Stimulated activated naive B cell treated with anti-CD40 and anti-IgM and Interleukin-4, amounts not matched to agents 10 μg/mL and 1 μg/mL and 100 μg/mL, for 72 hours (primary cell): ENCODE results near the gene HORMAD1.
"Not testable (repeated sequence)": the region's sequence is repeated elsewhere in the genome, so short reads cannot be mapped to it uniquely, and the experiment has no call there.

Experiments
- ATAC-seq, 2 donors: fragments of 150-1000 bp; cut with Tn5 transposase; replicated peaks; 2 replicates each; pipeline ENCODE4 v1.10.0; 2021; ENCODE audit warnings: moderate library complexity in 1 of 2
- DNase-seq: peaks from one replicate; pipeline ENCODE4 v3.0.0; 2021
- H3K27ac Mint-ChIP-seq: one replicate; pipeline ENCODE4 v1.8.0; 2022; ENCODE audit warnings: mild to moderate bottlenecking, mixed read lengths
- H3K27me3 Mint-ChIP-seq, 2 donors: one replicate each; pipeline ENCODE4 v1.8.0; 2022; ENCODE audit warnings: mixed read lengths in 2 of 2
- H3K36me3 Mint-ChIP-seq, 2 donors: one replicate each; pipeline ENCODE4 v1.8.0; 2022; ENCODE audit warnings: mixed read lengths in 2 of 2, mild to moderate bottlenecking in 1 of 2
- H3K4me1 Mint-ChIP-seq, 2 donors: one replicate each; pipeline ENCODE4 v1.8.0; 2022; ENCODE audit warnings: mixed read lengths in 2 of 2, mild to moderate bottlenecking in 1 of 2
- H3K4me3 Mint-ChIP-seq, 2 donors: one replicate each; pipeline ENCODE4 v1.8.0; 2022; ENCODE audit warnings: mild to moderate bottlenecking in 2 of 2, mixed read lengths in 2 of 2, moderate library complexity in 1 of 2
- H3K9me3 Mint-ChIP-seq, 2 donors: one replicate each; pipeline ENCODE4 v1.8.0; 2022; ENCODE audit warnings: mixed read lengths in 2 of 2, mild to moderate bottlenecking in 1 of 2

Gene HORMAD1

GRCh38 chr1:150730130-150730721 is 9.5 kb upstream of the HORMAD1 start:
- DNase-seq (no peak), ATAC-seq (no peak)
- no peak overlapping the region for H3K27ac Mint-ChIP-seq
- no peak overlapping the region for H3K4me3 Mint-ChIP-seq
- H3K36me3 Mint-ChIP-seq: peaks cover 7 to 9% of the 10 kb centered on the region in 2 donors
- no peaks in the 10 kb centered on the region for H3K9me3 Mint-ChIP-seq
- H3K4me1 Mint-ChIP-seq: no peaks in the 10 kb centered on the region
- H3K27me3 Mint-ChIP-seq: no peaks in the 10 kb centered on the region

- Mint-ChIP-seq H3K4me1 (no peaks in the 10 kb centered on the region), H3K27me3 (no peaks in the 10 kb centered on the region), H3K9me3 (peaks cover 0 to 2% of the 10 kb centered on the region in 2 donors), H3K4me3 (no peak overlapping the region), H3K27ac (no peak overlapping the region), H3K36me3 (peaks cover 3 to 11% of the 10 kb centered on the region in 2 donors)
- ATAC-seq: no peak
- no peak for DNase-seq
These were observed 3.6 kb upstream of the HORMAD1 start for GRCh38 chr1:150724336-150724735.

- DNase-seq (no peak), ATAC-seq (no peak)
- Mint-ChIP-seq H3K4me3 (no peak overlapping the region), H3K4me1 (no peaks in the 10 kb centered on the region), H3K36me3 (peaks cover 3 to 11% of the 10 kb centered on the region in 2 donors), H3K27ac (no peak overlapping the region), H3K27me3 (no peaks in the 10 kb centered on the region), H3K9me3 (peaks cover 0 to 2% of the 10 kb centered on the region in 2 donors)
These were observed 597 bp downstream of the HORMAD1 start for GRCh38 chr1:150720098-150720497.

- no peak overlapping the region for H3K4me3 Mint-ChIP-seq
- no peak overlapping the region for H3K27ac Mint-ChIP-seq
- H3K4me1 Mint-ChIP-seq: no peaks in the 10 kb centered on the region
- no peaks in the 10 kb centered on the region for H3K27me3 Mint-ChIP-seq
- H3K36me3 Mint-ChIP-seq: peaks cover 0 to 1% of the 10 kb centered on the region in 2 donors
- peaks cover 0 to 2% of the 10 kb centered on the region in 2 donors for H3K9me3 Mint-ChIP-seq
- DNase-seq (no peak), ATAC-seq (no peak)
These were observed 2.3 kb downstream of the HORMAD1 start for GRCh38 chr1:150718225-150718891.

- H3K27me3 Mint-ChIP-seq, H3K9me3 Mint-ChIP-seq, H3K4me1 Mint-ChIP-seq, H3K36me3 Mint-ChIP-seq, ATAC-seq, DNase-seq, H3K27ac Mint-ChIP-seq, H3K4me3 Mint-ChIP-seq: not testable (repeated sequence)
These were observed 11.7 kb downstream of the HORMAD1 start for GRCh38 chr1:150709031-150709430.

GRCh38 chr1:150708595-150708994 is 12.1 kb downstream of the HORMAD1 start:
- Mint-ChIP-seq H3K9me3 (no peaks in the 10 kb centered on the region), H3K4me1 (peaks cover 2 to 5% of the 10 kb centered on the region in 2 donors), H3K36me3 (no peaks in the 10 kb centered on the region), H3K27ac (no peak overlapping the region), H3K4me3 (no peak overlapping the region), H3K27me3 (no peaks in the 10 kb centered on the region)
- ATAC-seq: peak; percentile 99 to 100
- peak; percentile 20 for DNase-seq

- H3K9me3 Mint-ChIP-seq: no peaks in the 10 kb centered on the region
- no peaks in the 10 kb centered on the region for H3K27me3 Mint-ChIP-seq
- ATAC-seq: no peak
- no peaks in the 10 kb centered on the region for H3K36me3 Mint-ChIP-seq
- no peak for DNase-seq
- no peak overlapping the region for H3K27ac Mint-ChIP-seq
- H3K4me1 Mint-ChIP-seq: peaks cover 2 to 5% of the 10 kb centered on the region in 2 donors
- H3K4me3 Mint-ChIP-seq: no peak overlapping the region
These were observed 14.6 kb downstream of the HORMAD1 start for GRCh38 chr1:150706091-150706490.

GRCh38 chr1:150703427-150703826 is 17.3 kb downstream of the HORMAD1 start:
- no peak for DNase-seq
- Mint-ChIP-seq H3K36me3 (no peaks in the 10 kb centered on the region), H3K27me3 (no peaks in the 10 kb centered on the region), H3K9me3 (no peaks in the 10 kb centered on the region), H3K4me1 (no peaks in the 10 kb centered on the region), H3K27ac (no peak overlapping the region), H3K4me3 (no peak overlapping the region)
- ATAC-seq: no peak

- Mint-ChIP-seq H3K36me3 (peaks cover 3 to 12% of the 10 kb centered on the region in 2 donors), H3K4me1 (peaks cover 8 to 29% of the 10 kb centered on the region in 2 donors), H3K9me3 (no peaks in the 10 kb centered on the region), H3K4me3 (peak within 1 kb of the TSS; percentile 91 to 96), H3K27me3 (no peaks in the 10 kb centered on the region), H3K27ac (peak within 1 kb of the TSS; percentile 92)
- DNase-seq (peak; percentile 93), ATAC-seq (peak; percentile 100)
These were observed 23.4 kb downstream of the HORMAD1 start, which contains the start of gene GOLPH3L for GRCh38 chr1:150696995-150697927. GOLPH3L (minus strand) TSS chr1:150697154; CDS start chr1:150694838, 2,316 bp downstream.

- H3K4me1 Mint-ChIP-seq: peaks cover 8 to 29% of the 10 kb centered on the region in 2 donors
- no peak for ATAC-seq
These were observed 24.1 kb downstream of the HORMAD1 start for GRCh38 chr1:150696590-150696989.

GRCh38 chr1:150696162-150696561 is 24.5 kb downstream of the HORMAD1 start:
- no peak for DNase-seq
- Mint-ChIP-seq H3K36me3 (peaks cover 6 to 12% of the 10 kb centered on the region in 2 donors), H3K4me3 (peak overlapping the region; percentile 49 to 78), H3K27me3 (no peaks in the 10 kb centered on the region), H3K27ac (peak overlapping the region; percentile 3), H3K9me3 (no peaks in the 10 kb centered on the region), H3K4me1 (peaks cover 8 to 29% of the 10 kb centered on the region in 2 donors)
- ATAC-seq: no peak

More at GRCh38 chr1:150696590-150696989, 24.1 kb downstream of the HORMAD1 start:
- H3K36me3 Mint-ChIP-seq: peaks cover 3 to 12% of the 10 kb centered on the region in 2 donors
- peak overlapping the region; percentile 92 for H3K27ac Mint-ChIP-seq
- H3K4me3 Mint-ChIP-seq: peak overlapping the region; percentile 91 to 96
- no peak for DNase-seq
- no peaks in the 10 kb centered on the region for H3K27me3 Mint-ChIP-seq
- H3K9me3 Mint-ChIP-seq: no peaks in the 10 kb centered on the region

GRCh38 chr1:150695561-150695960 is 25.1 kb downstream of the HORMAD1 start:
- Mint-ChIP-seq H3K36me3 (peaks cover 7 to 14% of the 10 kb centered on the region in 2 donors), H3K27ac (no peak overlapping the region), H3K9me3 (no peaks in the 10 kb centered on the region), H3K4me3 (no peak overlapping the region), H3K27me3 (no peaks in the 10 kb centered on the region), H3K4me1 (peaks cover 9 to 29% of the 10 kb centered on the region in 2 donors)
- no peak for DNase-seq
- no peak for ATAC-seq

- ATAC-seq: no peak
These were observed 28.0 kb downstream of the HORMAD1 start for GRCh38 chr1:150692720-150693119.

GRCh38 chr1:150688763-150689162 is 31.9 kb downstream of the HORMAD1 start:
- Mint-ChIP-seq H3K4me3 (no peak overlapping the region), H3K27ac (no peak overlapping the region), H3K36me3 (peaks cover 15 to 21% of the 10 kb centered on the region in 2 donors), H3K27me3 (no peaks in the 10 kb centered on the region), H3K4me1 (peaks cover 5 to 14% of the 10 kb centered on the region in 2 donors), H3K9me3 (no peaks in the 10 kb centered on the region)
- no peak for DNase-seq
- ATAC-seq: no peak

More at GRCh38 chr1:150692720-150693119, 28.0 kb downstream of the HORMAD1 start:
- Mint-ChIP-seq H3K27me3 (no peaks in the 10 kb centered on the region), H3K36me3 (peaks cover 11 to 25% of the 10 kb centered on the region in 2 donors), H3K27ac (no peak overlapping the region), H3K9me3 (no peaks in the 10 kb centered on the region), H3K4me3 (no peak overlapping the region), H3K4me1 (peaks cover 9 to 26% of the 10 kb centered on the region in 2 donors)
- no peak for DNase-seq
